NCI-H2107 treated with DMSO at 0.1 percent for 48 hours (cell line): ENCODE data around the gene CRACR2A.

ENCODE experiments used
- DNase-seq: peaks from one replicate; lab custom pipeline; 2025; ENCODE audit not compliant: unreplicated experiment; lab: John Stamatoyannopoulos, UW

The CRACR2A gene

GRCh38 chr12:3622021-3622821 lies 130.7 kb downstream of the CRACR2A start:
- DNase-seq: no peak

DNA sequence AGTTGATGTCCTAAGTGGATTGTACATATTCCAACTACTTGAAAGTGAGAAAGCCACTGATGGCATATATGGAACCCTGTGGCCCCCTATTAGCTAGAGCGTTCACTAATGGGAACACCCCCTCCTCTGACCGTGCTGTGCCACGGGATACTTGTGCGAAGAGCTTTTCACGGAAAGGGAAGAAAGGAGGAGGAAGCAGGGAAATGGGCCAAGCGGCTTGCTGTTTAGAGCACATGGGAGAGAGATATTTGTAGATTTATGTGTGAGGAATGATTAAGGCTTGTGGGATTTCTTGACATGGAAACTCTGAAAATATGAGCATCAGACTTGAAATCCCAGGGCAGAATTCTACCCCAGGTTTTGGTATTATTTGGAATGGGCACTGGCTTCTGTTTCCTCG lies 132.1 kb downstream of the CRACR2A start:
- DNase-seq: no peak

GRCh38 chr12:3617565-3617964 lies 135.3 kb downstream of the CRACR2A start:
- no peak for DNase-seq

DNA sequence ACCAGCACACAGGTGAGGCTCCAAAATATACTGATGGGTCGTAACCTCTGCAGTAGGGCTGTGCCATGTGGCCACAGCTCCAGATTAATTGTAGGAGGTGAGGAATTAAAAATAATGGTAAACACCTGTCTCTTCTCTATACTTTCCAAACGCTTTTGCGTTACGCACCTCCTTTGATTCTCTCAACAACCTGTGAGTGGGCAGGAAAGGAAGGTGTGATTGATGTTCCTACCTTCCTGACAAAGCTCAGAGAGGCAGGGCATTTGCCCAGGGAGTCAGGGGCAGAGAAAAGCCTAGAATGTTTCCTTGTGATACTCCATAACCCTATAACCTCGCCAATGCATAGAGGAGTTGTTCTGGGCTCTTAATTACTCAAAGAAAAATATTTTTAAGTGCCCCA lies 137.0 kb downstream of the CRACR2A start:
- no peak for DNase-seq

DNA sequence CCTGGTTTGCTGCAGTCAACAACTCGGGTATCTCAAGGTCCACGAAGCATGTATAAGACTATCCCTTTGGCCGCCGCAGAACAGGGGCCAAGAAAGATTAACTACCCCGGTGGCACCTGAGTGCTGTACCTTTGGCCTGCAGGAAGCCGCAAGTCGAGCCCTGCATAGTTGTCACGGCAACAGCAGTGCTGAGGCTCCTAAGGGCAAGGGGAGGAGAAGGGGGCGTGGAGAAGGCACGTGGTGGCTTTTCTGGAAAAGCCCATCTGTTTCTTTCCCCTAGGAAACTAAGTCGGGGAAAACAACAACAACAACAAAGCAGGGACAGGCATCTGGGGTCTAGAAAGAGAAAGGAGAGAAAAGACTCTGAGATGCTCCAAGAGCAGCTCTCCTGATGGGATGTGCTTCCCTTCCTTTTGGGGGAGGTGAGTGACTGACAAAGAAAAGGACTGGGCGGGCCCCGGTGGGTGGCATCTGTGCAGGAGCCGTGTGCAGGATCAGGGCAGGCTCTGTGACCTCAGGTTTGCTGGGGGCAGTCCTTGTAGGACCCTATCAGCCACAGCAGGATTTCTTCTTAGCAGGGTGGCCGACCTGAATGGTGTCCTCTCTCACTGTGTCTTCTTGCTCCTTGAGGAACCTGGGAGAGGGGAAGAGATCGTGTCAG lies 138.0 kb downstream of the CRACR2A start:
- no peak for DNase-seq

DNA sequence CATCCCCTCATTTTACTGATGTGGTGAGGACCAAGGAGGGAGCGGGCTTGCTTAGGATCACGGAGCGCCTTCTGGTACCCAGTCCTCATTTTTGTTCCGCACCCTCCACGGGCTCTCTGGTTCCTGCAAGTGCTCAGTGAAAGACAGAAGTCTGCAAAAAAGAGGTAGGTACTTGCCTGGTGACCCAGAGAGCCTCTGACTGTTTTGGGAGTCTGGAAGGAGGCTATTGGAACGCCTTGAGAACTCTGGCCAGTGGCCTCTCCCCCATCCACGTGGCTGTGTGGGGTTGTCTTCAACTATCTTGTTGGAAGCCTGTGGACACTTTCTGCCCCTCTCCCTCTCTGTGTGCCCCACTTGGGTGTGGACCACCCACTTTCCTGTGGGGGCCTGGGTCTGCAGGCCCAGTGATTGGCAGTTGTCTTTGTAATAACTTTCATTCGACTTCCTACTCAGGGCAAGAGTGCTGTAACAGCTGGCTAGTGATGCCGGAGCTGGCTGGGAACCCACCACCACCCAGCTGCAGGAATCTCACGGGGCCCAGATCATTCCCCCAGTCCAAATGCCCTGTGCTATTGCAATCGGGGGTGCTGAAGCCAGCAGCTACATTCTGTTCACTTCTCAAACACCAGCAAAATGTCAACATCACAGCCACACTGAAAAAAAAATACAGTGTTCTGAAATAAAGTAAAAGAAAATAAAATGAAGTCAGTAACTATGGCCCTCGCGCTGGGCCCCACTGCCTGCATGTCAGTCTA lies 139.1 kb downstream of the CRACR2A start:
- DNase-seq: no peak

GRCh38 chr12:3611860-3612703 lies 140.8 kb downstream of the CRACR2A start:
- no peak for DNase-seq

DNA sequence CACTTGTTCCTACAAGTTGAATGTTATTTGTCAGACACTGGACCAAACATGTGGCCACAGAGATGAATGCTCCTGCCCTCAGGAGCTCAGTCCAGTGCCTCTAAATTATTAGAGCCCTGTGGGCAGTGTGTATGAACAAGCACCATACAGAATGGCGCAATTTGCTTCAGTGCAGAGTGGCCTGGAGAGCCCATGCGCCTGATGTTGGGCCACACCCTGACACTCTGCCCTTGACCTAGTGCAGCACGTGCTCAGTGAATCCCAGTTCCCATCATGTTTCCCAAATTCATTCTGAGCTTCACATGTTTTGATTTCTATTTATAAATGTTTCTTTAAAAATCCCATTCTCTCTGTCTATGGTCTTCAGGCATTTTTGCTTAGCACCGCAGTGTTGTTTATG lies 145.1 kb downstream of the CRACR2A start:
- no peak for DNase-seq

DNA sequence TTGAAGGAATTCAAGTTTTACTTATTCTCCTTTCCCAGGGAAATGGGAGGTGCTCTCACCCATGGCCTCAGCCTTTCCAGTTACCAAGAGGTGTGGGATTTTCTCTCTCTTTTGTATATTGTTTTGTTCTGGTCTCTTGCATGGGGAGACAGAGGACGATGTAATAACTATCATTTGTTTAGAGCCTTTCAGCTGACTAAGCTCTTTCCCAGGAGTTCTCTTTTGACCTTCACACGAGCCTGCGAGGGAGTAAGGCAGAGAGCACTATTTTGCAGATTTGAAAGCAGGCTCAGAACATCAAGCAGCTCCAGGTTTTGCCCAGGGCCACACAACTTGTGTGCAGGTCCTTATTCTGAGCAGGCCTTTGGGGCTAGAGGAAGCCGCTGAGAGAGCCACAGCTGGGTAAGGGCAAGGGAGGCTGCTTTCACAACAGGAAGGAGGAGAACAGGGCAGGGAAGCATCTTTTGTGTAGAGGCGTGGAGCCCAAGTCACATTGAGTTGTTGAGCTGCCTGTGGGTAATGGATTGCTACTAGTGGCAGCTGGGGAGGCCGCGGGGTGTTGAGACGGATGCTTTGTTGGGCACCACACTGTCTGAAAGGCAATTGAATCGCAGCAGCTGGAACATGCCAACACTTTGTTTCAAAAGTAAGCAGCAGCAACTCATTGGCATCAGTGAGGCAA lies 145.7 kb downstream of the CRACR2A start:
- peak; percentile 78 for DNase-seq

- no peak for DNase-seq
Observed at GRCh38 chr12:3606128-3606527, 146.8 kb downstream of the CRACR2A start.

DNA sequence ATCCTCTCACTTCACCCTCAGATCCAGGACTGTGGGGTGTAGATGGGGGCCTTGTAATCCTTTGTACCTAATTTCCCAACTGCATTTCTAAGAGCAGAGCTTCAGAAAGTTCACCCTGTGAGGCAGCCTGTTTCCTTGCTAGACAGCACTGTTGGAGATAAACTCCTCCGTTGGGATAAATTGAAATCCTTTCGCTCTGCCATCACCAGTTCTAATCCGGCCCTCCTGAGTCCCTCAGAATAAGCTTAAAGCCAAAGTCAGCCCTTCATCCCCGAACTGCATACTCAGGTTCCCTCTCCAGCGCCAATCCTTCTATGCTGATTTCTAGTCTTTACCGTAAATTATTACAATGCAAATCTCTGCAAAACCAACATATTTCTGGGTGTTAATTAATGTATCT lies 147.2 kb downstream of the CRACR2A start:
- DNase-seq: no peak

- peak; percentile 92 for DNase-seq
Observed at GRCh38 chr12:3604748-3605586, 147.9 kb downstream of the CRACR2A start.

GRCh38 chr12:3604286-3604685 lies 148.6 kb downstream of the CRACR2A start:
- DNase-seq: no peak

GRCh38 chr12:3603576-3603975 lies 149.3 kb downstream of the CRACR2A start:
- no peak for DNase-seq

- no peak for DNase-seq
Observed at GRCh38 chr12:3602488-3602887, 150.4 kb downstream of the CRACR2A start.

DNA sequence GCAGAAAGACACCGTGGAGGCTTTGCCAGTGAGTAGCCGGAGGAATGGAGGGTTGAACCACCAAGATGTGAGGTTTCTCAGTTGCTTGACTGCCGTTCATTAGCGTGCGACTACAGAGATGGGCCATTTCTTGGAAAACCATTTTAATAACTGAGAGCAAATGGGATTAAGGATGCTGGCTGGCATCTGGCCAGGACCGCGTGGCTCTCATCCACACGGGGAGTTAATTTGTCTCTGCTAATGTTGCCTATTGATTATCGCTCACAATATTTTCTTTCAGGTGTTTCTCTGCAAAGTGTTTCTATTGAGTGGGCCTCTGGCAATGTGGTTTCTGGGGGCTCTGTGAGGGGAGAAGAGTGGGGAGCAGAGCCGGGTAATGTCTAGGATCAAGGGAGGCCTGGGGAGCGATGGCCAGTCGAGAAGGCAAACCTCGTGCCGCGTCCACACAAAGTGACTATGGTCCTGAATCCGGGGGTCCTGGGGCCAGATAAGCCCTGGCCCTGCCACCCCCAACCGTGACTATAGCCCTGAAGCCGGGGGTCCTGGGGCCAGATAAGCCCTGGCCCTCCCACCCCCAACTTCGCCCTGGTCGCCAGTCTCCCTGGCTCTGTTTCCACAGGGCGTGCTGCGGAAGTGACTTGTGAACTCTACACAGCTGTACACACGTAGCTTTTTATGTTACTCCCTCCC lies 151.3 kb downstream of the CRACR2A start:
- DNase-seq: no peak

DNA sequence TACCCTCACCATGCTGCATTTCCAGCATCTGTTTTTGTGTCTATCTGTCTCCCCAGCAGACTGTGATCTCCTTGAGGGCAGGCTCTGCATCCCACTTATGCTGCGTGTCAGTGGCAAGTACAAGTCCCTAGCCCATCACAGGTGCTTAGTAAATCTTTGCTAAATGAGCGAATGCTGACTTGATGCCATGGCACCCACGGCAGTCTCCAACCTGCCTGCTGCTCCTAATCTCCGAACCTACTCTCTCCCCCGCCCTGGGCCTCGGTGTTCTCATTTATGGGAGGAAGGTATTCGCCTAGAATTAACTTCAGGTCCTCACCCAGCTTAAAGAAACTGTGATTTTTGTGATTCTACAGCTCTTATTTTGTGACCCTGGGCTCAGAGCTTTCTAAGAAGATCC lies 152.0 kb downstream of the CRACR2A start:
- no peak for DNase-seq

- DNase-seq: peak; percentile 66
Observed at GRCh38 chr12:3600039-3600720, 152.7 kb downstream of the CRACR2A start.
